PC-9 (cell line): ENCODE results near the gene COL23A1.

Source experiments
- CTCF ChIP-seq: fragments of 200-600 bp; sonication (generic); conservative IDR thresholded peaks from 2 replicates; pipeline ENCODE4 v1.6.1; 2017; ENCODE audit warnings: mixed run types, antibody characterized with exemption, mild to moderate bottlenecking, moderate library complexity
- EZH2 ChIP-seq: fragments of 200-600 bp; sonication (generic); IDR thresholded peaks from 2 replicates; pipeline ENCODE4 v1.8.0; 2017; ENCODE audit warnings: antibody characterized with exemption, low read depth

DNA sequence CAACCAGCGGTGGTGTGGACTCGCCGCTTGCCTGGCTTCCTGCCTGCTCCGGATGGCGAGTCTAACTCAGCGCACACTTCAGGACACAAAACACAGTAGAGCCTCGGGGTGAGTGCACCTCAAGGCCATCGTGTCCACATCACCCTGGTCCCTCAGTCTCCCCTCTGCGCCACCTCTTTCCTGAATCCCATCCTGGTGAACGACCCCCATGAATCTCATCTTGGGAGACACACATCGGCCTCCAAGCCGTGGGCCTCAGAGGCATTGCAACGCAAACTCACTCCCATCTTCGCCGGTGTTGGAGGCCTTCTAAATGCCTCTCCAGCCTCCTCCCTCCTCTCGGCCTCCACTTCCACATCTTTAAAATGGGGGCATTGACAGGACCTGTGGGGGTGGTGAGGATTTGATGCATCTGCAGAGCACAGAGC, 124.3 kb downstream of the COL23A1 start:
- TF ChIP-seq CTCF: no peak
- no peak for TF ChIP-seq EZH2
